GM19397 (cell line): ENCODE results near the gene POU3F2.
A peak's percentile ranks its signal among the peaks of the same experiment; 100 is the strongest.

Experiments used
- ATAC-seq: cut with Tn5 transposase; IDR thresholded peaks from one replicate; pipeline ENCODE4 v1.9.1; 2021; ENCODE audit warnings: mild to moderate bottlenecking, moderate library complexity; ENCODE audit not compliant: unreplicated experiment

POU3F2 gene

GRCh38 chr6:98830146-98830545 is 4.2 kb upstream of the POU3F2 start:
- no peak for ATAC-seq

- ATAC-seq, result no peak
Observed at GRCh38 chr6:98831057-98831958, 3.1 kb upstream of the POU3F2 start.

GRCh38 chr6:98831959-98832283 is 2.5 kb upstream of the POU3F2 start:
- no peak for ATAC-seq

GRCh38 chr6:98832284-98833056 is 1.9 kb upstream of the POU3F2 start:
- no peak for ATAC-seq

GRCh38 chr6:98833057-98833306 is 1.4 kb upstream of the POU3F2 start:
- ATAC-seq, result no peak

- ATAC-seq, result peak; percentile 7
Observed at GRCh38 chr6:98833307-98834059, 891 bp upstream of the POU3F2 start.

- peak; percentile 18 for ATAC-seq
Observed at GRCh38 chr6:98835149-98836024, 1.0 kb downstream of the POU3F2 start.

- no peak for ATAC-seq
Observed at GRCh38 chr6:98836025-98836961, 1.9 kb downstream of the POU3F2 start.

- no peak for ATAC-seq
Observed at GRCh38 chr6:98836962-98837944, 2.9 kb downstream of the POU3F2 start.

- no peak for ATAC-seq
Observed at GRCh38 chr6:98838032-98838431, 3.7 kb downstream of the POU3F2 start.

GRCh38 chr6:98838975-98839374 is 4.6 kb downstream of the POU3F2 start:
- no peak for ATAC-seq

GRCh38 chr6:98839781-98840361 is 5.5 kb downstream of the POU3F2 start:
- no peak for ATAC-seq

GRCh38 chr6:98840385-98840784 is 6.0 kb downstream of the POU3F2 start:
- ATAC-seq, result no peak

- no peak for ATAC-seq
Observed at GRCh38 chr6:98840996-98841513, 6.7 kb downstream of the POU3F2 start.

GRCh38 chr6:98841621-98842341 is 7.4 kb downstream of the POU3F2 start:
- ATAC-seq, result no peak

GRCh38 chr6:98842342-98843180 is 8.2 kb downstream of the POU3F2 start:
- ATAC-seq, result no peak
